ENCODE measurements around the gene LONP2.
A peak's percentile ranks its signal among the peaks of the same experiment; 100 is the strongest.
"Not testable (repeated sequence)": the region's sequence is repeated elsewhere in the genome, so short reads cannot be mapped to it uniquely, and the experiment has no call there.

LONP2 gene

DNA sequence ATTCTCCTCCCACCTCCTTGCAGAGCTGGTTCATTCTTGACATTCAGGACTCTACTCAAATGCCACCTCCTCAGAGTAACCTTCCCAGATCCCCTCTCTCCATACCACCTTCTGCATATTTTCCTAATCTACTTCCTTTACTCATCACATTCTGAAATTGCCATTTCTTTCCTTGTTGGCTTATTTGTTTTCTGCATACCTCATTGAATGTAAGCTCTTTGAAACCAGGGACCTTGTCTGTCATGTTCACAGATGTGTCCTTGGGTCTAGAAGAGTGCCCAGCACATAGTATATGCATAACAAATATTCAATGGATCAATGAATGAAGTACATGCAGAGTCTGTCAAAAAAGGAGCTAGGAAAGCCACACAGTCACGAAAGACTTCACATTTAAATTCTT, 7.8 kb upstream of the LONP2 start:
- DNase-seq (ENCODE audit: low read depth in 2 of 2) = no peak

DNA sequence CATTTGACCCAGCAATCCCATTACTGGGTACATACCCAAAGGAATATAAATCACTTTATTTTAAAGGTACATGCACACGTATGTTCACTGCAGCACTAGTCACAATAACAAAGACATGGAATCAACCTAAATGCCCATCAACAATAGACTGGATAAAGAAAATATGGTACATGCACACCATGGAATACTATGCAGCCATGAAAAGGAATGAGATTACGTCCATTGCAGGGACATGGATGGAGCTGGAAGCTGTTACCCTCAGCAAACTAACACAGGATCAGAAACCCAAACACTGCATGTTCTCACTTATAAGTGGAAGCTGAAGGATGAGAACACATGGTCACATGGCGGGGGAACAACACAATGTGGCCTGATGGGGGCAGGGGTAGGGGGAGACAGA, 4.0 kb upstream of the LONP2 start:
- DNase-seq (ENCODE audit: low read depth in 2 of 2) = not testable (repeated sequence)

DNA sequence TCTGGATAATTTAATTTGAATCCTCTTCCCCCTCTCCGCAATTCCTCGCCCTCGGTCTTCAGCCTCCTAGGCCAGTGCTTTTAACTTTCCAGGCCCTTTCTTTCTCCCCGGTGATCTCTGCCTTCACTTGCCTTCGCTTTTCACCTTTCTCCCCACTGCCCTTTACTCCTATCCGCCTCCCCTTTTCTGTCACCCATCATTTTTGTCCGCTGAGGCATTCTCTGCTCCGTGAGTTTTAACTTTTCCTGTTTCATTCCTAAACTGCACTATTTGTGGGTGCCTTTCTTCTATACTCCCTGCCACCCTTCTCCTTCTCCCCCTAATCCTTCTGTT, 729 bp downstream of the LONP2 start:
- DNase-seq (ENCODE audit: low read depth in 2 of 2) = no peak

DNA sequence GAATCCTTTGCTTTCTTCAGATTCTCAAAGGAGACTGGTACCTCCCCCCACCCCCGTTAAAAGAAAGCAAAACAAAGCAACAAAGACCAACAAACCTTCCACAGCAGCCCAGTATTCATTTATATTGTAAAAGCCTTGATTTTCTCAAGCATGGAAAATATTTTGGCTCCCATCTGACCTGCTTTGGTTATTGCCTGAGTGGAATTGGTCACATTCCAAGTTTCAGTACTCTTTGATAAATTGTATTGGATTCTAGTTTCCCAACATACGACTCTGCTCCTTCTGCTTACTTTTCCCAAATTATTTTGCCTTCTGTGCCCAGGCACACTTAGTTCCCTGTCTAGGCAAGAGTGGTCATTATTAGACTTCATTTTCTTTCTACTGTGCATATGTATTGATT, 2.0 kb downstream of the LONP2 start:
- no peak for DNase-seq (ENCODE audit: low read depth in 2 of 2)

DNA sequence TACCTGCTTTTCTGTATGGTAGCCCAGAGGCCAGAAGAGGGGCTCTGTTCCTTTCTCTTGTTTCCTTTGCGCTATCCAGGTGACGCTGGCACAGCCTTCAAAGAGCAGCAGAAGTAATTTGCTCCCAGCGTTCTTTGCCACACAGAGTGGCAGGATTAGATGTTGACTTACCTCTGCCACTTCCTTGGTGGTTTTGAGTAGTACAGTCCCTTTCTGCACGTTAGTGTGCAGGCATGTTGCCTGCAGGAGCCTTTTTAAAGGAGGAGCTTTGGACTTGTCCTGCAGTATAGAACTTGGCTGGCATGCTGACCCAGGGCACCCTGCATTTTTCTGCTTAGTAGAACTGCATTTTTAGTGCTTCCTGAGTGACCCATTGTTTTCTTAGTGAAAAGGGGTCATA, 3.2 kb downstream of the LONP2 start, which contains the start of gene ABCC11:
TSS of gene ABCC11 (minus strand) at position 229 of the 400 bp plus-strand sequence. CDS start 15,618 bp downstream, outside the sequence.
- DNase-seq (ENCODE audit: low read depth in 2 of 2) = no peak

DNA sequence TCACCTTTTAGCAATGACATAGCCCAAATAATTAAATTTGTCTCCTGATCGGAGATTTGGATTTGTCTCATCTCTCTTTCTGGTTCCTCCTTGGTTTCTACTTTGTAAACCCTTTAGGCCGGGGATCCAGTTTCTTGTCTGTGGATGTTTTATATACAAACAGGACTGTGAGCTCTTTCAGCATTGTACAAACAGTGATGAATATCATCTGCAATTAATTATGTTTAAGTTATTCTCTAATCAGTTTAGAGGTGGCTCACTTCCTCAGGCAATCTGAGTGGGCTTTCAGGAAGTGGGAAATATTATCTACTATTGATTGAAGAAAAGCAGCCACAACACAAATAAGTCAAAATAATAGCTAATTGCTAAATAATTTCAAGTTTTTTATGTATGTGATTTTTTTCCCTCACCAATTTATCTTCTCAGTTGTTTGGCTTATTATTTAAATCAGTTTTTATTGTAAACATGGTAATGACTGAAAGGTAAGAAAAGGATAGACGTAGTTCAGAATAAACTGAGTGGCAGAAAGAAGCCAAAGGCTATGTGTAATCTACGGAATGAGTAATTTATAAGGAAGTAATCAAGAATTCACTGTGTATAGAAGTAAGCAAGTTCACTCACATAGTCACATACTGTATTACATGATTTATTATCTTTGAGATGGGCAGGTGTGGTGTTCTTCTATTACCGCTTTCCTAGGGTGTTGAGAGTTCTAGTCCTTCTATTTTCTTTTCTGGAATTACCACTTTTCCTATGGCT, 6.6 kb downstream of the LONP2 start:
- DNase-seq (ENCODE audit: low read depth in 2 of 2) = no peak

DNA sequence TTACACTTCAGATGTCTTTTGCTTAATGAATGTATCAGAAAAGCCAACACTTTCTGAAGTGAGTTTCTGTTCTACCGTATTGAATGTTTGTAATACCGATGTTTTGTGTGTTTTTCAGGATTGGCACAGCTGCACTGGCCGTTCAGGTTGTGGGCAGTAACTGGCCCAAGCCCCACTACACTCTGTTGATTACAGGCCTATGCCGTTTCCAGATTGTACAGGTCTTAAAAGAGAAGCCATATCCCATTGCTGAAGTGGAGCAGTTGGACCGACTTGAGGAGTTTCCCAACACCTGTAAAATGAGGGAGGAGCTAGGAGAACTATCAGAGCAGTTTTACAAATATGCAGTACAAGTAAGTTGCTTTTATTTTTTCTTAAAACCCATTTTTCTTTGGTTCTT, 7.9 kb downstream of the LONP2 start:
- no peak for DNase-seq (ENCODE audit: low read depth in 2 of 2)

DNA sequence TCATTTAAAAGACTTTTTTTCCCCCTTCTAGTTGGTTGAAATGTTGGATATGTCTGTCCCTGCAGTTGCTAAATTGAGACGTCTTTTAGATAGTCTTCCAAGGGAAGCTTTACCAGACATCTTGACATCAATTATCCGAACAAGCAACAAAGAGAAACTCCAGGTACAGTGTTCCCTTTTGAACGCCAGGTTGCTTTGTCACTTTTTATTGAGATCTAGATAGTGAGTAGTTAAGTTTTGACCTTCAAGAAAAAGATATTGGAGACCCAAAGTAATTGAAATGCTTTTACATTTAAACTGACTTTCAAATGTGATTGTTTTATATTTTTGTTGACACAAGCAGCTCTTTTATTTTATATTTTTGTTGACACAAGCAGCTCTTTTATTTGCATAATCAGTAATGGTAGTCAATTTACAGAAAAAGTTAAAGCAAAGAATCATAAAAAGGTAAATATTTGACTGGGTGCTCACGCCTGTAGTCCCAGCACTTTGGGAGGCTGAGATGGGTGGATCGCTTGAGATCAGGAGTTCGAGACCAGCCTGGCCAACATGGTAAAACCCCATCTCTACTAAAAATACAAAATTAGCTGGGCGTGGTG, 12.6 kb downstream of the LONP2 start:
- DNase-seq (ENCODE audit: low read depth in 2 of 2) = no peak

DNA sequence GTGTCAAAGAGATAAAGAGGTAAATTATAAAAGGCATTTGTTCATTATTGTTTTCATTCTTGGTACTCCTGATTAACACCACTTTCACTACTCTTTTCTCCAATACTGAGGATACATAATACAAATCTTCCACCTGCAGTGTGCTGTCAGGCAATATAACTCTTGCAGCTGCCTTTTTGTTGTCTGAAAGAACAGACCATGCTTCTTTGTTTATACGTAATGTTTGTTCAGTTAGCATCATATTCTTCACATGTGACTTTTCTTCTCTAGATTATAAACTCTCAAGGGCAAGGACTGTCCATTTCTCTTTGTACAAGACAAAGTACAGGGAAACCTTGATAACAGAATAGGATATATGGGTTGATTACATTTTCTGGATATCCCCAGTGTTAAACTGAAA, 17.5 kb downstream of the LONP2 start:
- DNase-seq (ENCODE audit: low read depth in 2 of 2) = no peak

DNA sequence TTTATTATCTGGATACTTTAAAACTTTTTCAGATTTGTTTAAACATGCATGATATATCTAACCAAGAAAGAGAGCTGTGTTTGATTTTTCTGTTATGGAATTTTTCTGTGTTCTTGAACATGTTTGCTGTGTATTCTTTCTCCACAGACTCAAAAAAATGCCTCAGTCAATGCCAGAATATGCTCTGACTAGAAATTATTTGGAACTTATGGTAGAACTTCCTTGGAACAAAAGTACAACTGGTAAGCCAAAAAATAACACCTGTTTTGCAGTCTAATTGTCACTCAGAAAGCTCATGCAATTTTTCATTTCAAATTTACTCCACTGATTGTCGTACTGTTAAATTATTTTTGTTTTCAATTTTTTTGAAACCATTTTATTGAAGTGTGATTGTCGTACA, 18.5 kb downstream of the LONP2 start:
- DNase-seq (ENCODE audit: low read depth in 2 of 2) = no peak

DNA sequence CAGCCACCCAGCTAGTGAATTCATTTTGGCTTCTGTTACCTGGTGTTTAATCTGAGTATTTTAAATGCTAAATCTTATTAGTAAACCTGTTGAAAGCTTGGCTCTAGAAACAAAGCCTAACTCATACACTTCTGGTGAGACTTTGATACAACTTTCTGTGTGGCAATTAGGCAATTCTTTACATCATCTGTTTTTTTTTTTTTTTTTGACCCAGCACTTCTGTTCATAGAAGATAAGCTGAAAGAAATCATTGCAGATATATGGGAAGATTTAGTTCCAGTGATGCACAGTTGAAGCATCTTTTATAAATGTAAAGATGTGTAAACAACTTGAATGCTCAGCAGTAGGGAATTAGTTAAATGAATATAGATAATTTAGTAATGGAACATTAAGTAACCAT, 24.9 kb downstream of the LONP2 start:
- DNase-seq (ENCODE audit: low read depth in 2 of 2) = no peak

DNA sequence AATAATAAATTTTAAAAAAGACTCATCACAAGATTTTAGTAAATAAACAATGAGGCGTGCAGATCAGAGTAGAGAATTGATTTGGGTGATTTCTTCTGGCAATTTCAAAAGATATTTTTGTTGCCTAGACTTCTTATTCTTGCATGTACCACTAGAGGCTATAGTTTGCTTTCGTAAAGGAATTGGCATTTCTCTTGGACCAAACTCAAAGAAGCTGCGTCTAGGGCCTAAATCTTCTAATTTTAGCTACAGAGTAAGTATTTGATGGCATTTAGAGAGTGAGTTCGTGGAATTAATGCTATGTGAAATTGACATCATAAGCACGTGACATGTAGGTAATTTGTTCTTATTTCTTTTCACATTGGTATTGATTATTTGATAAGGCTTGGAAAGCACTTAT, 27.6 kb downstream of the LONP2 start:
- no peak for DNase-seq (ENCODE audit: low read depth in 2 of 2)

DNA sequence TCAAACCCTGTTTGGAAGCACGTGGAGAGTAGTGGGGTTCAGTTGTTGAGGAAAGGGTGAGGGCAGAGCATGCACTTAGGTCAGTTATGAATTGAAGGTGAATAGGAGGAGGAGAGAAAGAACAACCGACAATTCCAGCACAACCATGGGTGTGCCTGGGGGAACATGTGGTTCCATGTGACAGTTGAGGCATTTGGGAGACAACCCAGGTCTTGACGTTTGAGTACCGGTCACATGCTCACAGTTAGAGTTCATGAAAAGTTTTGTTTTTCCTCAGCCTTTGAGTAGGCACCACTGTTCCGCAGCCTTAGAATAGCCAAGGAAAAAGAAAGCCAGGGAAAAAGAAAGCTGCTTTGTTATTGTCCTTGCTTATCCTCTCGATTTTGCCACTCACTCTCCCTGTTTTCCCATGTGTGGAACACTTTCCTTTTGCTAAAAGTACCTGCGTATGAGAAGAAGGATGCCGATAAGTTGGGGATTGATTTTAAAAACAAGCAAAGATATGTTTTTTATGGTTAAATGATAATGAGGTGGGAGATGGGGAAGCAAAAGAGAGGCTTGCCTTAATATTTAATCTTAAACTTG, 28.8 kb downstream of the LONP2 start:
- DNase-seq (ENCODE audit: low read depth in 2 of 2) = no peak

DNA sequence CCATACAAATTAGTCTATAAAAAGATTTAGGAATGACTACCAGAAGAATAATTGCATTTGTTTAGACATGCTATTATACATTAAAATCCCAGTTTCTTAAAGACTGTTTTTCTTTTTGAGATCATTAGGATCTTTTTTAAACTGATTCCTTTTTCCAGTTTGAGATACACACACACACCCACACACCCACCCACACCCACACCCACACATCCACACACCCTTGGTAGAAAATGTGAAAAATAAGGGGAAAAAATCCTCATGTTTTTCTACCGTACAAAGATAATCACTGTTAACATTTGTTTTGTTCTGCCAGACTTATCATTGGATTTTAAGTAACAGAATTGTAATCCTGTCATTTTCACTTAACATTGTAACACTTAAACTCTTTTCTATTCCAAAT, 30.4 kb downstream of the LONP2 start:
- DNase-seq (ENCODE audit: low read depth in 2 of 2) = no peak

DNA sequence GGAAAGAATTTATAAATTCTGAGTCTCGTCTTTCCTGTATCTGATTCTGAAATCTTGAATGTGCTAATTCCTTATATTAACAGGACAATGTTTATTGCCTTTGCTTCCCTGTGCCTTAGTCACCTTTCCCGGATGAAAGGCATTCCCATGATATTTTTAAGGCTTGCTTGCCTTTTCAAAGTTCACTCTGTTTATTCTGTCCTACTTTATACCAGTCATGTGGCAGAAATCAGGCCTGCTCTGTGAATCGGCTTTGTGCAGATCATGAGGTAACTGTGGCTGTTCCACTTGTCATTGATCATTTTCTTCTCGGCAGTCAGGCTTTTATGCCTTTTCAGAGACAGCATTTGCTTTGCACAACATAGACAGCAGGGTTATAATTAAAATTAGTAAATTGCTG, 32.0 kb downstream of the LONP2 start:
- no peak for DNase-seq (ENCODE audit: low read depth in 2 of 2)

DNA sequence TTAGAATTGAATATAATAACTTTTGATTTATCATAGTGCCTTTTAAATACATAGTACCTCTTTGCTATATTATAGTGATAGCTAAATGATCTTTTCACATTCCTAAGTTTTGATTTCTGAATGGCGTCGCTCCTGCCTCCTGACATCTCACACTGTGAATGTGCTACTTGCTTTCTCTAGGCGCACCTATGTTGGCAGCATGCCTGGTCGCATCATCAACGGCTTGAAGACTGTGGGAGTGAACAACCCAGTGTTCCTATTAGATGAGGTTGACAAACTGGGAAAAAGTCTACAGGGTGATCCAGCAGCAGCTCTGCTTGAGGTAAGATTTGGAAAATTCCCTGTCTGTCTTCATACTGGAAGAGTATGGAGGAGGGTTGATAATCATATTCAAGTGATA, 33.1 kb downstream of the LONP2 start:
- DNase-seq (ENCODE audit: low read depth in 2 of 2) = no peak

DNA sequence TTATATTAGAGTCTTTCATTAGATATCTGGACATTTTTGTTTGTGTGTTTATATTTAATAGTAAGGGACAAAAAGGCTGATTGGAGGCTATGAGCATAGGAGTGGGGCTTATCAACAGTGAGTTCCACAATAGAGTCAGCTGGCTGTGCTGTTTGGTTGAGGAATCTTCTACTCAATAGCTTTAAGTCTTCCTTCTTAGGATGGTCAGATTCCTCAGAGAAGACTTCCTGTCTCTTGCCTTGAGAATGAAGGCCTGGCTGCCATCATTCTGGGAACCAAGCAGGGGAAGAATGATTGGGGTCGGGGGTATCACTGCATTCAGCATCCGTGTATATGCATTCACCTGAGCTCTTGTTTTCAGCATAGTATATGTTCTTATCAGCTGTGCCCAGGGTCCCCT, 35.1 kb downstream of the LONP2 start:
- DNase-seq (ENCODE audit: low read depth in 2 of 2) = no peak

DNA sequence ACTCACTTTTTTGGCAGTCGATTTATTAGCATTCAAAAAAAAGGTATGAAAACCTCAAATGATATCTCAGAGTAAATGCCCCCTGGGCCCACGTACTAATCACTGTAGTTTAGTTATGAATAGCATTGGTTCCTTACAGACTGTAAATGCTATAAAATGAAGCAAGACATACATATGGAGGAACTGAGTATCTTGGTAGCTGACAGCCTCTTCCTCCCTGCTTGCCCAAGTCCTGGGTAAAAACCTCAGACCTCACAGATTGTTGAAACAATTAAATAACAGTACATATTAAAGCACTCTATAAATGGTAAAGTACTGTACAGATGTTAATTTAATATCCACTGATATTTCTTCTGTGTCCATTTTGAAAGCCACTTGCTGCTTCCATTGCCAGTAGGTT, 36.4 kb downstream of the LONP2 start:
- no peak for DNase-seq (ENCODE audit: low read depth in 2 of 2)

DNA sequence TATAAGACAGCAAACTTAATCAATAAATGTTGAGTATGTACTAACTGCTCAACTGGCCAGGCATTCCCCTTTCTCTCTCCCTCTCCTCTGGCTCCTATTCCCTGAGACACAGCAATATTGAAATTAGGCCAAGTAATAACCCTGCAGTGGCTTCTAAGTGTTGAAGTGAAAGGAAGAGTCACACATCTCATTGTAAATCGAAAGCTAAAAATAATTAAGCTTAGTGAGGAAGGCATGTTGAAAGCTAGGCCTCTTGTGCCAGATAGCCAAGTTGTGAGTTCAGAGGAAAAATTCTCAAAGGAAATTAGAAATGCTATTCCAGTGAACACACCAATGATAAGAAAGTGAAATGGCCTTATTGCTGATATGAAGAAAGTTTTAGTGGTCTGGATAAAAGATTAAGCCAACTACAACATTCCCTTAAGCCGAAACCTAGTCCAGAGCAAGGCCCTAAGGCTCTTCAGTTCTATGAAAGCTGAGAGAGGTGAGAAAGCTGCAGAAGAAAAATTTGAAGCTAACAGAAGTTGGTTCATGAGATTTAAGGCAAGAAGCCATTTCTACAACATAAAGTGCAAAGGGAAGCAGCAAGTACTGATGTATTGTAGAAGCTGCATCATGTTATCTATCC, 38.6 kb downstream of the LONP2 start:
- no peak for DNase-seq (ENCODE audit: low read depth in 2 of 2)

DNA sequence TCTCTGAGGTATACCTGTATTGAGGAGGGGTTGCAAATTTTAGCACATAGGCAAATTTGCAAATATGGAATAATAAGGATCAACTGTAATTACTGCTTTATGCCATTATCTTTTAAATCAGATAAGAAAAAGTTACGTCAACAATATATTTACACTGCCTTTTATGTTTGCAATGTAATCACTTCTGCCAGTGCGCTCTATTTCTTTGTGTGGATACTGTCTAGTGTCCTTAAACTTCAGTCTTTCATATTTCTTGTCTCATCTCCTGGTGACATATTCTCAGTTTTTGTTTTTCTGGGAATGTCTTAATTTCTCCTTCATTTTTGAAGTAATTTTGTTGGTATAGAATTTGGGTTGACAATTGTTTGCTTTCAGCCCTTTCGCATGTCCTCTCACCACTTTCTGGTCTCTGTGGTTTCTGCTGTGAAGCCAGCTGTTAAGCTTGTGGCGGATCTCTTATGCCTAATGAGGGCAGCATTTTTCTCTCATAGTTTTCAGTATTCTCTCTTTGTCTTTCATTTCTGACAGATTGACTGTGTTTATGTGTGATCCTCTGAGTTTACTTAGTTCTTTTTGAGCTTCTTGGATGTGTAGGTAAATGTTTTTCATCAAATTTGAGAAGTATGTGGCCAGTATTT, 40.8 kb downstream of the LONP2 start:
- peak in 1 of 2 donors; percentile 3 for DNase-seq (ENCODE audit: low read depth in 2 of 2)

DNA sequence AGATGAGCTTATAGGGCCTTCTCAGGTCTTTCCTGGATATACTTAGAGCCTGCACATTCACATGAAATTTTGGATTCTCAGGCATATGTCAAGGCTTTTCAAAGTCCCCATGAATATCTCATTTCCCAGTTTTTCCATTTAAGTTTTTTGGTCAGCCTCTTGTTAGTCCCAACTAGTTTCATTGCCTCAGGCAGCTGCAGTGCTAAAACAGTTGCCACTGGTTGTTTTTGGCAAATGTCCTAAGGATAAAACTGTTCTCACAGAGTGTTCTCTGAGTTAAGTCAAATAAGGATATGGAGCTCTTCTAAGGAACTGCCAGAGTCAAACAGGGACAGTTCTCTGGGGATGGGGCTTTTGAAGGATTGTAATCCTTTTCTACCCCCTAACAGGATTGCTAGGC, 43.1 kb downstream of the LONP2 start:
- no peak for DNase-seq (ENCODE audit: low read depth in 2 of 2)

DNA sequence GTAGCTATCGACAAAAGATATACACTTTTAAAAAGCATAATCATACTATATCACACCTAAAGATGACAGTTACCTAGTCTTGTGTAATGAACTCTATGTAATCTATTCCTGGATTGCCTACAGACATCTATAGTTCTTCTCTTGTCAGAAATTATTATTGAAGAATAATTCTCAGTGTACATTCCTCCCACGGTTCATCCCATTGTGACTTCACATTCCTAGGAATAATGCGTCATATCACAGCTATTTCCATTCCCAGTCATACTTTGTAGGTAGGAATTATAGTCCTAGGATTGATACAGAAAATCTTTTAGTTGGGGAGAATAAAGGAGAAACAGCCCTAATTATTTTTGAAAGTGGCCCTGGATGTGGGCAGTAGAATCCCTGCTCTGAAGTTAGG, 47.2 kb downstream of the LONP2 start:
- no peak for DNase-seq (ENCODE audit: low read depth in 2 of 2)

DNA sequence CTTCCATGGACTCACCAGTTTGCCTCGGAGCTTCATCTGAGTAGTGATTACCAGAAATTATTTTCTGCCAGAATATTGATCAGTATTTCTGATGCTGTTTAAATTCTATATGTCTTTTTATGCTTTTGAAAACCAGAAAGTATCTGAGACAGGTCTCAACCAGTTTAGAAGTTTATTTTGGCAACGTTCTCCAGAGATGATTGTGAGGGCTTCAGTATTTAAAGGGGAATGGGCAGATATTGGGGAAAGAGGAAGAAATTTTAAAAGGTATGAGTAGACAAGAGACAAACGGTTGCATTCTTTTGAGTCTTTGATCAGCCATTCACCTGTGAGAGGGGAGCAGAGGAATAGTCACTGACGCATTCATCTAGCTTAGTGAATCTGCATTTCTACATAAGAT, 47.7 kb downstream of the LONP2 start:
- DNase-seq (ENCODE audit: low read depth in 2 of 2) = no peak

Data from stimulated activated CD8-positive, alpha-beta memory T cell treated with anti-CD3 and anti-CD28 coated beads, Interleukin-15, amount 100 ng/mL, for 4 hours (primary cell).